Measurements from ENCODE around the gene CDC20.

Gene CDC20

DNA sequence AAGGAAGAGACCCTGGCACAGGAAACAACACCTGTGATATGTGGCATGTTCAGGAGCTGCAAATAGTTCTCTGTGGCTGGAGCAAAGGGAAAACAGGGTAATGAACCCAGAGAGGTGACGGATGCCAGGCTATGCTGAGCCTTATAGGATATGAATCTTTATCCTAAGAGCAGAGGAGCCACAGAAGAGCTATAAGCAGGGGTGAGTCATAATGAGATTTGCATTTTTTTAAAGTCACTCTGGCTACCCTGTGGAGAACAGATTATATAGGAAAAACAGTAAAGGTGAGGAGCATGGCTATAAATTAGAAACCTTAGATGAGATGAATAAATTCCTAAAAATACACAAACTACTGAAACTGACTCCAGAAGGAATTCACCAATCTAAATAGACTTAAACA lies 34.0 kb upstream of the CDC20 start:
- H3K27ac ChIP-seq, result no peak overlapping the region

DNA sequence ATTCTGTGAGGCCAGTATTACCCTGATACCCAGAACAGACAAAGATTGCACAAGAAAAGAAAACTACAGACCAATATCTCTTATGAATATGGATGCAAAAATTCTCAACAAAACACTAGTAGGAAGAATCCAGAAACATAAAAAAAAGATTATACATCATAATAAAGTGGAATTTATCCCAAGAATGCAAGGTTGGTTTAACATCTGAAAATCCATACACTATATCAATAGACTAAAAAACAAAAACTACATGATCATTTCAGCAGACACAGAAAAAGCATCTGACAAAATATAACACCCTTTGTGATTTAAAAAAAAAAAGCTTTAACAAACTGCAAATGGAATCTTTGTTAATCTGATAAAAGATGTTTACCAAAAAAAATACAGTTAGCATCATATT lies 33.4 kb upstream of the CDC20 start:
- Histone ChIP-seq H3K27ac (no peak overlapping the region), H3K9me3 (ENCODE audit: low read depth, low read length) (no peaks in the 10 kb centered on the region), H3K9ac (ENCODE audit: insufficient read length) (no peak overlapping the region), H3K36me3 (ENCODE audit: insufficient read depth, low read length) (no peaks in the 10 kb centered on the region), H3K4me3 (no peak overlapping the region)
- TF ChIP-seq EZH2 (IDR thresholded peaks at IDR 0.05) (no peak), FOXP2 (optimal IDR thresholded peaks at IDR 0.05; ENCODE audit: control extremely low read depth, extremely low read length, insufficient read depth) (no peak), POLR2AphosphoS5 (IDR thresholded peaks at IDR 0.05; ENCODE audit: borderline replicate concordance, low read depth, low read length) (no peak)
- DNase-seq (ENCODE audit: low read depth, low spot score), result no peak

More for the DNA sequence above, 34.0 kb upstream of the CDC20 start:
- TF ChIP-seq EZH2 (IDR thresholded peaks at IDR 0.05) (no peak), POLR2AphosphoS5 (IDR thresholded peaks at IDR 0.05; ENCODE audit: borderline replicate concordance, low read depth, low read length) (no peak), FOXP2 (optimal IDR thresholded peaks at IDR 0.05; ENCODE audit: control extremely low read depth, extremely low read length, insufficient read depth) (no peak)
- no peaks in the 10 kb centered on the region for H3K9me3 ChIP-seq (ENCODE audit: low read depth, low read length)
- H3K9ac ChIP-seq (ENCODE audit: insufficient read length), result no peak overlapping the region
- no peak for DNase-seq (ENCODE audit: low read depth, low spot score)
- H3K36me3 ChIP-seq (ENCODE audit: insufficient read depth, low read length), result no peaks in the 10 kb centered on the region
- H3K4me3 ChIP-seq, result no peak overlapping the region

DNA sequence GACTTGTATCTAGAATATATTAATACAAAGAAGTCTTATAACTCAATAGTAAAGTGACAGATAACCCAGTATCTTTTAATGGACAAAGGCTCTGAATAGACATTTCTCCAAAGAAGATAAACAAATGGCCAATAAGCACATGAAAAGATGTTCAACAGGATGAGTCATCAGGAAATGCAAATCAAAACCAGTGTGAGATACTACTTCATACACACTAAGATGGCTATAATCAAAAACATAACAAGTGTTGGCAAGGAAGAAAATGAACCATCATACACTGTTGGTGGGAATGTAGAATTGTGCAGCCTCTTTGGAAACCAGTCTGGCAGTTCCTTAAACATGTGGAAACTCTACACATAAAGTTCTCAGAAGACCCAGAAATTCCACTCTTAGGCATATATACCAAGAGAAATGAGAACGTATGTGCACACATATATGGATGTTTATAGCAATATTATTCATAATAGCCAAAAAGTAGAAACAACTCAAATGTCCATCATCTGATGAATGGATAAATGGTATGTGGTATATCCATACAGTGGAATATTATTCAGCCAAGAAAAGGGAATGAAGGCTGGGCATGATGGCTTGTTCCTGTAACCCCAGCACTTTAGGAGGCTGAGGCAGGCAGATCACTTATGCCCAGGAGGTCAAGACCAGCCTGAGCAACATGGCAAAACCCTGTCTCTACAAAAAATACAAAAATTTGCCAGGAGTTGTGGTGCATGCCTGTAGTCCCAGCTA lies 31.1 kb upstream of the CDC20 start:
- Histone ChIP-seq H3K4me3 (no peak overlapping the region), H3K36me3 (ENCODE audit: insufficient read depth, low read length) (no peaks in the 10 kb centered on the region), H3K27ac (no peak overlapping the region), H3K9ac (ENCODE audit: insufficient read length) (no peak overlapping the region), H3K9me3 (ENCODE audit: low read depth, low read length) (no peaks in the 10 kb centered on the region)
- no peak for TF ChIP-seq POLR2AphosphoS5 (IDR thresholded peaks at IDR 0.05; ENCODE audit: borderline replicate concordance, low read depth, low read length)
- TF ChIP-seq EZH2 (IDR thresholded peaks at IDR 0.05), result no peak
- no peak for TF ChIP-seq FOXP2 (optimal IDR thresholded peaks at IDR 0.05; ENCODE audit: control extremely low read depth, extremely low read length, insufficient read depth)
- DNase-seq (ENCODE audit: low read depth, low spot score), result no peak

DNA sequence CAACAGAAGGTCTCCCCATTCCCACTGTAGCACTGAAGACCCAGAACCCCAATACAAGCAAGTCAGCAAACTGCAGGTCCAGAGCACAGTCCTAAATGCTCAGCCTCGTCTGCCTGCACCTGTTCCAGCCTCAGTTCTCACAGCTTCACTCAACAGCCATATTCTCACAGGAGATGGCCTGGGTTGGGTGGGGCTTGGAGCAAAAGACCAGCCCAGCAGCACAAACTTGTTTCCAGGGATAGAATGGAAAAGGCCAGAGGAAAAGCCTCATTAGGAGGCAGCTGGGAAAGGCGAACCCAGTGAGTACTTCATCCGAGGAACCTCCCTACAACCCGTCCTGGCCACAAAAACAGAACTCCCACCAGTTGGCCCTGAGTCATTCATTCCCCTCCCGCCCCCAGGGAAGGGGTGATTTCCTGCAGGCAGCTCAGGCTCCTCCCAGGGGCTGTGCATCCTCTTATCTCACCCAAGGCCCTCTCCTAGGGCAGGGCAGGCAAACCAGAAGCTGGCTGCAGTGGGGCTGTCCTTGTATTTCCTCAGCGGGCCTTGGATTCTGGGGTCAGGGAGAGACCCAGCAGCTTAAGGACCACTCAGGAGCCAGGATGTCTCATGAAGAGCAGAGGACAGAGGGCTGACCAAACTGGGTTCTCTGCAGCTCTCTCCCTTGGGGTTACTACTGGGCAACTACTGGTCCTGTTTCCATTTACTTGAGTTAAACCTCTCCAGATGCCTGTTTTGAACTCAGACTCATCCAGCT lies 28.6 kb upstream of the CDC20 start:
- no peak overlapping the region for H3K27ac ChIP-seq
- no peak for DNase-seq (ENCODE audit: low read depth, low spot score)
- no peak overlapping the region for H3K9ac ChIP-seq (ENCODE audit: insufficient read length)
- H3K4me3 ChIP-seq, result no peak overlapping the region
- H3K36me3 ChIP-seq (ENCODE audit: insufficient read depth, low read length), result no peaks in the 10 kb centered on the region
- H3K9me3 ChIP-seq (ENCODE audit: low read depth, low read length), result no peaks in the 10 kb centered on the region
- TF ChIP-seq EZH2 (IDR thresholded peaks at IDR 0.05) (no peak), POLR2AphosphoS5 (IDR thresholded peaks at IDR 0.05; ENCODE audit: borderline replicate concordance, low read depth, low read length) (no peak), FOXP2 (optimal IDR thresholded peaks at IDR 0.05; ENCODE audit: control extremely low read depth, extremely low read length, insufficient read depth) (no peak)

DNA sequence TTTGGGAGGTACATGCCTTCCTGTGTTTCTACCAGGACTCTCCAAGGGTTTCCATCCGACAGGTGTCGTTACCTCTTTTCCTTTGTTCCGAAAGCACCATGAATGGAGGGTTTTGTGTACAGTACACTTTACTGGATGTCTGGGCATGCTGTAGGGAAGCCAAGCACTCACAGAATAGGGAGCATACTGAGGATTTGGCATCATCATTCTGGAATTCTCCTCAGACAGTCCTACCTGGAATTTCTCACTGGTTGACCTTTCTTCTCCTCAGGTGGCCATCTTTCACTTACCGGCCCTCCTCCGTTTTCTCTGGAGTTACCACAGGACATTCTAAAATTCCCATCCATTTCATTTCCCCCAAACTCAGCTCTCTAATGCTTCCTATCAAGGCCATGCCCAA lies 27.1 kb upstream of the CDC20 start:
- H3K27ac ChIP-seq, result no peak overlapping the region
- no peak for DNase-seq (ENCODE audit: low read depth, low spot score)
- no peaks in the 10 kb centered on the region for H3K9me3 ChIP-seq (ENCODE audit: low read depth, low read length)
- no peaks in the 10 kb centered on the region for H3K36me3 ChIP-seq (ENCODE audit: insufficient read depth, low read length)
- no peak overlapping the region for H3K9ac ChIP-seq (ENCODE audit: insufficient read length)
- H3K4me3 ChIP-seq, result no peak overlapping the region
- no peak for TF ChIP-seq EZH2 (IDR thresholded peaks at IDR 0.05)
- no peak for TF ChIP-seq POLR2AphosphoS5 (IDR thresholded peaks at IDR 0.05; ENCODE audit: borderline replicate concordance, low read depth, low read length)
- no peak for TF ChIP-seq FOXP2 (optimal IDR thresholded peaks at IDR 0.05; ENCODE audit: control extremely low read depth, extremely low read length, insufficient read depth)

DNA sequence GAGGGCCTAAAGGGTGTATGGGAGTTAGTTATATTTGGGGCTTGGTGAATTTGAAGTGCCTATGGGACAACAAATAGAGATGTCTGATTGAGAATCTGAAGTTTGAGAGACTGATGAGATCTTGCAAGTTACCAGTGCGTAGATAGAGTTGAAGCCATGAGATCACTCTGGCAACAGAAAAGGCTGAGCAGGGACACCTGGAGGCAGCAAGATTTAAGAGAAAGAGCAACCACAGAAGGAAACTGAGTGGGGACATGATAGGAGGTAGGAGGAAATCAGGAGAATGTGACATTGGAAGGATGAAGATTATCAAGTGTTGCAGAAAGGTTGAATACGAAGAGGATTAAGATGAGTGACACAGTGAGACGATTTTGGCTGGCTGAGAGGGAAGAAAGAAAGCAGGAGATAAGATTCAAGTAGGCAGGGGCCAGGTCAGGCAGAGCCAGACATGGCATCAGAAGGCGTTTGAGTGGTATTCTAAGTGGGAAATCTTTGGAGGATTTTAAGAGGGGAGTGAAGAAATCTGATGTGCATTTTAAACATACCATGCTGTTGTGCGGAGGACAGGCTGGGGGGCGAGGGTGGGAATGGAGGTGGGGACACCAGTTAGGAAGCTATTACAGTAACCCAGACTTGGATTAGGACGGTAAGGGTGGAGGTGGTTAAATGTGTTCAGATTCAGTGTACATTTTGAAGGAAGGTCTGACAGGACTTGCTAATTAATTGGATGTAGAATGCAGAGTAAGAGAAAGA lies 24.2 kb upstream of the CDC20 start:
- H3K9ac ChIP-seq (ENCODE audit: insufficient read length), result no peak overlapping the region
- no peak for TF ChIP-seq POLR2AphosphoS5 (IDR thresholded peaks at IDR 0.05; ENCODE audit: borderline replicate concordance, low read depth, low read length)
- no peak for TF ChIP-seq FOXP2 (optimal IDR thresholded peaks at IDR 0.05; ENCODE audit: control extremely low read depth, extremely low read length, insufficient read depth)
- TF ChIP-seq EZH2 (IDR thresholded peaks at IDR 0.05), result no peak
- no peak overlapping the region for H3K27ac ChIP-seq
- no peak overlapping the region for H3K4me3 ChIP-seq
- no peaks in the 10 kb centered on the region for H3K9me3 ChIP-seq (ENCODE audit: low read depth, low read length)
- no peak for DNase-seq (ENCODE audit: low read depth, low spot score)
- no peaks in the 10 kb centered on the region for H3K36me3 ChIP-seq (ENCODE audit: insufficient read depth, low read length)

DNA sequence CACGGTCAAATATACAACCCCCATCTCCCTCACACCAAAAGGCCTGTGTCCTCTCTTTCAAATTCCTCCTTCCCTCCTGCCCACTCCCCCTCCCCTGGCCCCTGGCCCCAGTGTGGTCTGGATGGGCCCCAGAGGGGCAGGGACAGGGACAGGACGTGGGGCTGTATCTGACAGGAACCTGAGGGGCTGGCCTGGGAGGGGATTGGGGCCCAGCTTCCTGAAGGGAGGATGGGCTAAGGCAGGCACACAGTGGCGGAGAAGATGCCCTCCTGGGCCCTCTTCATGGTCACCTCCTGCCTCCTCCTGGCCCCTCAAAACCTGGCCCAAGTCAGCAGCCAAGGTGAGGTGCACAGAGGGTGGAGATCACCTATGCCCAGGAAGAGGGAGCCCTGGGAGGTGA lies 21.2 kb upstream of the CDC20 start, which contains the start of gene MPL:
MPL (plus strand) TSS at position 231 of the 400 bp plus-strand sequence; CDS start at position 262, 31 bp downstream.
- DNase-seq (ENCODE audit: low read depth, low spot score), result no peak

DNA sequence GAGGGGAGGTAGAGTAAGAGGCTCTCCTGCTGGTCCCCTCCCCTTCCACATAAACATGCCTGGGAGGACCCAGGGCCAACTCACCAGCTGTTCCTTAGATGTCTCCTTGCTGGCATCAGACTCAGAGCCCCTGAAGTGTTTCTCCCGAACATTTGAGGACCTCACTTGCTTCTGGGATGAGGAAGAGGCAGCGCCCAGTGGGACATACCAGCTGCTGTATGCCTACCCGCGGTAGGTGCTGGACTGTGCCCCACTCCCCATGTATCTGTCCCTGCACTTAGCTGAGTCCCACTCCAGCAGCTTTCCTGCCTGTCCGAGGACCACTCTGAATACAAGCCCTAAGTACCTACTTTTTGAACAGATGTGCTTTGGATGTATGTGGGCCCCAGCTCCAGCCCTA lies 20.8 kb upstream of the CDC20 start:
- Histone ChIP-seq H3K27ac (no peak overlapping the region), H3K9me3 (ENCODE audit: low read depth, low read length) (no peaks in the 10 kb centered on the region), H3K9ac (ENCODE audit: insufficient read length) (no peak overlapping the region), H3K4me3 (no peak overlapping the region), H3K36me3 (ENCODE audit: insufficient read depth, low read length) (no peaks in the 10 kb centered on the region)
- no peak for TF ChIP-seq EZH2 (IDR thresholded peaks at IDR 0.05)
- TF ChIP-seq POLR2AphosphoS5 (IDR thresholded peaks at IDR 0.05; ENCODE audit: borderline replicate concordance, low read depth, low read length), result no peak
- no peak for TF ChIP-seq FOXP2 (optimal IDR thresholded peaks at IDR 0.05; ENCODE audit: control extremely low read depth, extremely low read length, insufficient read depth)
- no peak for DNase-seq (ENCODE audit: low read depth, low spot score)

More for the DNA sequence above, 21.2 kb upstream of the CDC20 start, which contains the start of gene MPL:
- no peaks in the 10 kb centered on the region for H3K9me3 ChIP-seq (ENCODE audit: low read depth, low read length)
- no peak within 1 kb of the TSS for H3K27ac ChIP-seq
- H3K4me3 ChIP-seq, result no peak within 1 kb of the TSS
- H3K9ac ChIP-seq (ENCODE audit: insufficient read length), result no peak within 1 kb of the TSS
- TF ChIP-seq POLR2AphosphoS5 (IDR thresholded peaks at IDR 0.05; ENCODE audit: borderline replicate concordance, low read depth, low read length), result no peak
- TF ChIP-seq EZH2 (IDR thresholded peaks at IDR 0.05), result no peak
- TF ChIP-seq FOXP2 (optimal IDR thresholded peaks at IDR 0.05; ENCODE audit: control extremely low read depth, extremely low read length, insufficient read depth), result no peak
- H3K36me3 ChIP-seq (ENCODE audit: insufficient read depth, low read length), result no peaks in the 10 kb centered on the region
